HG02678 (cell line): ENCODE measurements around the gene NAP1L4.

Source experiments
- ATAC-seq: cut with Tn5 transposase; IDR thresholded peaks from one replicate; pipeline ENCODE4 v1.9.1; 2021; ENCODE audit warnings: mild to moderate bottlenecking, moderate library complexity; ENCODE audit not compliant: unreplicated experiment

NAP1L4 gene

DNA sequence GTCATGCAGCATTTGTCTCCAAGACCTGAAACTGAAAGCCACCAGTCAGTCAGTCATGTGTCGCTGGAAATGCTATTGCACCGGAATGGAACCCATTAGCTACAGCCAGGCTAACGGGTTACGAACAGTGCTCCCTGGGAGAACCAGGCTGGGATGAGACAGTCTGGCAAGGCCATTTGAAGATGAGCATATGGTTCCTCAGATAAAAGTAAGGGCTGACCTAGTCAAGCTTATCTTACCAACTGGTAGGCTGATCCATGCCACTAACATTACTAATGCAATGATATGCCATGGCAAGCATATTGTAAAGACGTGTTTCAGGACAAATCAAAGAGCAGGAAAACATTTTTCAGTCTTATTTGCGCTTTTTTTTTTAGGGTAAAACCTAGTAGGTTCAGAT is 28.4 kb downstream of the NAP1L4 start:
- ATAC-seq = no peak

DNA sequence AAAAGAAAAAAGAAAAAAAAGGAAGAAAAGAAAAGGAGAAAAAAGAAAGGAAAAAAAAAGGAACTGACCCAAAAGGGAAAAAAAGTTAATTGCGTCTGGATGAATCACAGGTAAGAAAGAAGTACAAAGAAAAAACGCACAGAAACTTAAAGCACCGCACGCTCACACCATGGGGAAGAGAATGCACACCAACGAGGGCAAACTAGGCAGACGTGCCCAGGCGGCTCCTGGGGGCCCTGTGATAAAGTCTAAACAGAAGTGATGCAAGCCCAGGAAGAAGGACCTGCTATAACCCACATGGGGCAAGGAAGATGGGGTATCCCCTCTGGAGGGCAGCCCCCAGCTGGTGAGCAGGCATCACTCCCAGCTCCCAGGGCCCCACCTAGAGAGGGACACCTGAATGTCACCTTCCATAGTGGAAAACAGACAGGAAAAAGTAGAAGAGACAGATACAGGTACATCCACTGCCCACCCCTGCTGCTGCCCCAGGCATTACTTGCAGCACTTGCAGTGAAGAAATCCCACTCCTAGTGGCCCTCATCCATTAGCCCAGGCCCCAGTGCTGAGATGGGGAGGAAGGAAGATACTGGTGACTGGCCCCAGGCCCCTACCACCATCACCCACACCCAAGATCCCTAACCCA is 28.9 kb downstream of the NAP1L4 start:
- ATAC-seq = no peak

DNA sequence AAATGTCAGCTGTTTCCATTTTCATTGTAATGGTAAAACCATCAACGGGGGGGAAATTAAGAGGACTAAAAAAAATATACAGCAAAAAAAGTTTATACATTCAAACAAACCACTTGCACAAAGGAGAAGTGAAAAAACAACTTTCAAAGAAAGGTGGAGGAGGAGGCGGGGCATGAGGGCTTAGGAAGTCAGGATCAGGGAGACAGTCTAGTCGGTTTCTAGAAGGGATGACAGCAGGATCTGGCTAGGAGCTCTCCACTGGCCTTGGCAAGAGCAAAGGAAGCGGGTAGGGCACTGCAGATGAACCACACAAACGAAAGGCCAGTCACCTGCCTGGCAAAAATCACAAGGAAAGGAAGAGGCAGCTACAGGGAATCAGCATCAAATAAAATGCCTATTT is 31.0 kb downstream of the NAP1L4 start:
- ATAC-seq = no peak

DNA sequence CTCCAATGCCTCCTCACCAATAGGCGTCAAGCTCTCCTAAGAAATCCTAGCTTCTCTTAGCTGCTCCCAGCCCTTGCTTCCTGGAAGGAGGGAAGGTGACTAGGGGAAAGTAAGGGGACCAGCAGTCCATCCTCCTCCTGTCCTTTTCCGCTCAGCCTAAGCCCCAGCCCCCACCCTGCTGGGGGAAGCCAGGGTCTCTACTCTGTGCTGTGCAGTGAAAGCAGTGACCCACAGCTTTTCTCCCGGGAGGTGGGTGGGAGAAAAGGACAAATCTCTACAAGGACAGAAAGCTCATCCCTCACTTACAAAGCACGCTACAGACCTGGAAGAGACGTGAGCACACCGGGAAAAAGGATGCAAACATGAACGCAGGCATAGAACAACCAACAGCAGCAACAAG is 32.0 kb downstream of the NAP1L4 start:
- ATAC-seq = no peak

DNA sequence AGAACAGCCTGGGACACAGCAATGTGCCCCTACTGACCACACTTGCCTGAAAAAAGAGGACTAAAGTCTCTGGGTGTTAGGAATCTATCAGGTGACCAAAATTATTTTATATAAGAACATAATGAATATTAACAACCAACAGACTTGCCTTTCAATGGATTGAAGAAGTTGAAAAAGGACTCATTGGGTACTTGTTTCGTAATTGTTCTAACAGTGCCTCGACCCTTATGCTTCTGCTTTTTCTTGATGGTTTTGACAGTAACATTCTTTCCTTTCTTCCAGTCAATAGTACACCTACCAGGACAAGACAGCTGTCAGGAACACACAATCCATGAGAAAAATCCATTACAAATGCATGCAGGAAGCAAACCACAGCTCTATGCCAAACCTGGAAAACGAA is 33.9 kb downstream of the NAP1L4 start:
- ATAC-seq = no peak

DNA sequence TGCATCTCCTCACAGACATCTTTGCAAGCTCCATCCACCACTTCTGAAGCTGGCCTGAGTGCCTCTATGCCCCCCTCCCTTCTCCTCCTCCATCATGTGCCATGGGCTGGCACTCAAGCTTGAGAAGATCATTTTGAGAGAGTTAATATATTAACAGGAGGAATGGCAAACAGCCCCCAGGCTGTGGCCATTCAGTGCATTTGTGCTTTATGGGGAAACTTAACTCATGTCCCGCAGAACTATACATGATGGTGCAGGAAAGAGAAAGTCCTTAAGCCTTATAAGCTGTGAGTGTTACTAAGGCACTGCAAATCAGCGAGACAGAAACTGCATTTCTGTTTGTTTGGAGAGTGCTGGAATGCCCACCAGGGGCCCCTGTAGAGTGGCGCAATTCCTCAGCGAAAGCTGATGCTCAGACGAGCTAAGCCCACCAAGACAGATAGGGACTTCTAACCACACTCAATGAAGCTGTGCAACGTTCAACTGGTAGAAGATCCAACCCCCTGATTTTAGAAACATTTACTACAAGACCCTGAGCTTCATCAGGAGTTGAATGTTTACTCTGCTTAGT is 36.1 kb downstream of the NAP1L4 start:
- no peak for ATAC-seq

DNA sequence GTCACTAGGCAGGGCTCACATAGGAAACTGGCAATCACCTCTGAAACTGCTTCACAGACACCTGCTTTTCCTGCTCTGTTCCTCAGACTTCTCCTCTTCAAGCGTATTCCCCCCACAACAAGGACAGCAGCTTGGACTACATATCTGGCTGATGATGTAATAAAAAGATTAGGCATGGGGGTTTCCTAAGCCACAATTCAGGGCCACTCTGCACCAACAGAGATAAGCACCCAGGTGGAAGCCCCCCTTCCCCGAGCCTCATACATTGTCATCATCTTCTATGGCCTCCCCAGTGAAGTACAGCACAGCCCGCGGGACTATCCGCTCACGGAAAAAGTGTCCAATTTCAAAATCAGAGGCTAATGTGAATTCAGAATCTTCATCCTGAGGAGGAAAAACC is 37.9 kb downstream of the NAP1L4 start:
- no peak for ATAC-seq

DNA sequence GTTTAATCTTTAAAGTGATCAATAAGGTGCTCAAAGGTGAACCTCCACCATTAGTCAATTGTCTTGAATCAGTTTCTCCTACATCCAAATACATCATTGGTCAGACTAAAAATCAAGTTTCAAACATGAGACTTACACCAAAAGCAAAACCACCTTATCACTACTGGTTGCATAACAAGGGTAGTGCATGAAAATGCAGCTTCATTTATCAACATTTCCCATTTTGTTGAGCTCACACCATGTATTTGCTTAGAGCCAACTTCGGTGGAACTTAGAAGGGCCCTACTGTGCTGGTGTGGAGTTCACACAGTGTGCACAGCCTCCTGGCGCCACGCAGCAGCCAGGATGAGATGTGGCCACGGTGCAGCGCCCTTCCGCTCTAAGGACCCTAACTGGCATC is 39.8 kb downstream of the NAP1L4 start:
- ATAC-seq = no peak

DNA sequence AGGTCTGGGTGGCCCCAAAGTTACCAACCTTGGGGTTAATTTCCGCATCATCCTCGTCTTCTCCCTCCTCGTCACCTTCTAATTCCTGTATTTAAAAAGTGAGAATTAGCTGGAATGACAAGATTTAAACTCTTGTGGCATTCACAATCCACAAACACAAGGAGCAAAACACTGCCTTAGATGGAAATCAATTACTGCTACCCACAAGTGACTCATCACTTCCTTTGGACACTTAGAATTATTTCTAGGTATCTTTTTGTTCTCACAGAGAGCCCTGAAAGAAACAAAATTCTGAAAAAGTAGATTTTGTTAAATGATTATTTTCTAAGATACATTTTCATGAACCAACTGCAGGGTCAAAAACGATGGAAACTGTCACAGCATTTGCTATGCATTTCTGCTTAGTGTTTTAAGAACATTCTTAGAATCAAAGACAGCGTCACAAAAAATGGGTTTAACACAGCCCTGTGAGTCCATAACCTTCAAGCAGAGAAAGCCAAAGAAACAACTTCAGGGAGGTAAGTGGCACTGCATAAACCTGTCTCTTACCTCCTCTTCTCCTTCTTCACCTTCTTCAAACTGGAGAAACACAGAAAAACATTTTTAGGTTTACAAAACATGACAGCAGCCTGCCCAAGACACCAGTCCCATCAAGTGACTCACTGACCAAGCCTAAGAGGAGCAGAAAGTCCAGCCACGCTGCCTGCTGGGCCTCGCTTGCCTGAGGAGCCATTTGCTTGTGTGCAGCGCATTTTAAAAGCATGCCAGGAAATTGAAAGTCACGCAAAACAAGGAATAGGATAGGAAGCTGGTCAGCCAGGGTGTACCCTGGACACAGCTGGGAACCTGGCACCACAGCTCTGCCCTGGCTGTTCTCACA is 40.7 kb downstream of the NAP1L4 start:
- ATAC-seq = no peak

DNA sequence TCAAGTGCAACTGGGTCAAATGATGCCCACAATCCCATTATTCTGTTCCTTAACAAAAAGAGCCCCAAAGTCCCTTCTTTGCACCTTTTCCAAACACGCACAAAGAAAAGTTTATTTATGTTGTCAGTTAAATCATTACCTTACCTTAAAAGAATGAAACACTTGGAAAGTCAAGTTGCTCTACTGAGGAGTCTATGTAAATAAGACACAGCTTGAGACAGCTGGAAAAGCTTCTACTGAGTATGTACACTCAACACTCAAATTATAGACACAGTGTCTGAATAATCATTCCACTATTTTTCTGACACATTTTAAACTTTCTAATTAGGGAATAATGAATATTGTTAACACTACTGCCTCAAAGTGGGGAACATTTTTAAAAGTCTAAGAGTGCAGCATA is 41.3 kb downstream of the NAP1L4 start:
- no peak for ATAC-seq

DNA sequence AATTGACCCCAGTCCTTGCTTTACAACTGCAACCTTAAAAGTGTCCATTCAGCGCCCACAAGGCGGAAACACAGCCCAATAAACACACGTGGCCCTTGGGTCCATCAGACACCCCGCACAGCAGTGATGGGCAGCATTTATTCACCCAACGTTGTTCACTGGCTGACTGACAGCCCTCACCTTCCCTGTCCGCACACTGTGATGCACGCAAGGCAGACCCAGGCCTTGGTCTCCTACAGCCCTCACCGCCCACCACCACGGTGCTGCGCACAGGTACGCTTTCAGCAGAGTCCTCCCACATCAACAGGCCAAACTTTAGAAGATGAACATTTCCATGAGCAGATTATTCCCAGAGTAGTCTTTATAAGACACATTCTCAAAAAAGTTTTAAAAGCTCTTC is 42.2 kb downstream of the NAP1L4 start:
- no peak for ATAC-seq

DNA sequence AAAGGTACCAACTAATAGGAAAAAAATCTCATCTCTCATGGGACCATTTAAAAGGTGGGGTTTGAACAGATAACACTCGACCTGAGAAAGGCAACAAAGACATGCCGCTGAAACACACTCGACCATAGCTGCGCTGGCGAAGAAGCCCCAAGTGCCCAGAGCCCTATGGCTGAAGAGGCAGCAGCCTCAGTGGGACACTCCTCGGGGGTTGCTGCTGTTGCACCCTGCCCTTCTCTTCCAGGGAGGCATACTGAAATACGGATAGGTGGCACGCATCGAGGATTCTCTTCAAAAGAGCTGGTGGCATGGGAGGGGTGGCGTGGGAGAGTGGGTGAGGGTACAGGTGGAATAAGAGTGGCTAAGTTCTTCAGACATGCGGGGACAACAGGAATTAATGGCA is 44.4 kb downstream of the NAP1L4 start:
- no peak for ATAC-seq

DNA sequence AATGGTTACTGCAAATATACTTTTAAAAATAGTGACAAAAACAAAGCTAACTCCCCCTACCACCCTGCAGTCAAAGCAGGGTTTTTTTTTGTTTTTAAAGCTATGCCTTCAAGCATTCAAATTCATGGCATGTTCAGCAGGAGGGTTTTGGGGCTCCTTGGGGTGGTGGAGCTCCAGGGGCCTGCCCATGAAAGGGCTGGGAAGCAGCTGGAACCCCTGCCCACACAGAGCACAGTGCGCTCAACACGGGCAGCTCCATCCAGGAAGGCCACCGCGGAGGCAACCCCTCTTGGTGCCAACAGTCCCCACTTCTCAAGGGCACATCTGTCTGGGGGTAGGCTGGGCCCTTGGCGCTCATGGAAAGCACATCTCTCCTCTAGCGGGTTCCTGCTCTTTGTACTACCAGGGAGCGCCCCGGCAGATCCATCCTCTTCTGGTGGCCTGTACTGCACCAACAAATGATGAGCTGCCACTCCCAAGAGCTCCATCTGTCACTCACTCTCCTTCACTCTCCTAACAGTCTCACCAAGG is 46.3 kb downstream of the NAP1L4 start:
- no peak for ATAC-seq

DNA sequence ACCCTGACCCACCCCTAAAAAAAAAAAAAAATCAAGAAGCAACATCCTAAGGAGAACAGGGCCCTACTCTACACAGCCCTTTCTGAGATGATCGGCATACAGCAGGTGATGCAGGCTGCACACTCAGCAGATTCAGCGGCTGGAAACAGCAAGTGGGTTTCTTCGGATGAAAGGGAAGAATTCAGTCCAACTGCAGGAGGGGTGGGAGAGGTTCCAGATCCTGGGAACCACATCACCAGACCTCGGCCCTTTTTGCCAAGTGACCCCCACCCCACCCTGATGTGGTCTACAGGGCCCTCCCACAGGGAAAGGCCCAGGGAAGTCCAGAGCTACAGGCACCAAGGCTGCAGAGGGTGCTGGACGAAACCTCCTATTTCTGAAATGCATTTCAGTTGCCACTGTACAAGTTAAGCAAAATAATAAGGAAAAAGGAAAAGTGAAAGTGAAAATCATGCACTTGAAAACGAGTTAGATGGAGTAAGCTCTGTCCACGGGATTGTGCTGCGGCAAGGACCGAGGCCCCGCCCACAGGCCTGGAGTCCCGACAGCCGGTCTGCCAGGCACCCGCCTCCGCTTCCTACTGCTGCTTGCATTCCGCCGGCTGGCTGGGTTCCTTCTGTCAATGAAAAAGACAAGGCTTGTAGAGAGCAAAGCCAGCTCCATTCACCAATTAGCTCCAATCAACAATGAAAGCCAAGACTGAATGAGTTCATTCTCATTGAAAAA is 46.9 kb downstream of the NAP1L4 start:
- ATAC-seq = no peak

DNA sequence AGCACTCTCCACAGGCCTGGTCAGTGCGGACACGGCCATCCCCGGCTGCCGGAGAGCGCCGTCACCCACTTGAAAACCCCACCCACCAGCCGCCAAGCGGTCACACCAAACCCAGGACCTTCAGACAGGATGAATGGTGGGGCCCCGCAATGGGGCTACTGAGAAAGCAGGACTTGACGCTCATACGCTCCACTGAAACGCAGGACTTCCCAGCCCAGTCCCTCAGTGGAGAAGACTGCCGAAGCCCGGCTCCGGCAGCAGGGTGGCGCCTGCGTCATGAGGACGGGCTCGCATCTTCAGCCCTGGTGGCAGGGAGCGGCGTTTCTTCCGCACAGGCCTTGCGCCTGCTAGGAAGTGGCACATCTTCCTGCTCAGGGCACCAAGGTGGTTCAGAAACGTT is 47.6 kb downstream of the NAP1L4 start:
- no peak for ATAC-seq

DNA sequence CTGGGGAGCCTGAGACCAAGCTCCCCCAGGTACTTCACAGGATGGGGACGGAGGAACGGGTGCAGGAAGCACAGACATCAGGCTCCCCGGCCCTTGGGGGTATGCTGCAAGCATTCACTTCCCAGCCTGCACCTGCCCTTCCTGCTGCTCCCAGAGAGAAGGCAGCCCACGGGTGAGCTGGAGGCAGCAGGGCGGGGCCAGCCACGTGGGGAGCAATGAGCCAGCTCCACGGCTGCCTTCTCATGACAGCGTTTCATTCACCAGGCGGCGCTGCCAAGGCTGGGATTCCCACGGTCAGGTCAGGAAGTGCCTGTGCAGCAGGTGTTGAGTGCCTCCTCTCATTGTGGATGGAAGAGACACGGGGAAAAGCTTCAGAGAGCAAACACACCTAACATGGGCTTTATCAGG is 48.4 kb downstream of the NAP1L4 start:
- ATAC-seq = no peak

DNA sequence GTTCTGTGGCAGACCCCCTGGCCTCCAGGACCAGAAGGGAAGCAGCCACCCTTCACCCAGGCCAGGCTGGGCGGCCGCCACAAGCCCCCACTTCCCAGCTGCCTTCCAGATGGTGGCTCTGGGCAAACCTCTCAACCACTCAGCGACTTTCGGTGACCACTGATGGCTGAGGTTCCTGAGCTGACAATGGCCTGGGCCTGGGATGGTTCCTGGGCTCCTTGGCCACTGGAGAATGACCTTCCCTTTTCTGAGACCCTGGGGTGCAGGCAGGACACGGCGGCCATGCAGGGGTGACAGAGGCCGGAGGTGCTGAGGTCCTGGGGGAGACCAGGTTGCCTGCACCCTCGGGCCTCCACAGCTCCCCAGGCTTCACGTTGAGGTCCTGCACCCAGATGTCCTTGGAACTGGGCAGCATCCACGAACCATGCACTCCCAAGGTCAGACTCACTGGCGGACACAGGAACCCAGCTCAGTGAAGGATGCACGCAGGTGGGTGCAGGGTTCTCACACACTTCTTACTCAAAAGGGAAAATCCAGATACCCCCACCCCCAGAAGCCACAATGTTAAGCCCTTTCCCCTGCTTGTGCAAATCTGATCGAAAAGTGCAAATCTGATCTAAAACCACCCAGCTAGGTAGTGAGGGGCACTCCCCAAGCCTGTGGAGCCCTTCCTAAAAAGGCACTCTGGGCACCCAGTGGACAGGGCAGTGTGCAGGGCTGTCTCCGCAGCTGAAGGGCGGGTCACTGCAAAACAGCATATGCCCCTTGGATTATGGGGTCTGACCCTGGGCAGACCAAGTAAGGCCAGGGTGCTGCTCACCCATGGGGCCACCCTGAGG is 49.0 kb downstream of the NAP1L4 start:
- no peak for ATAC-seq

DNA sequence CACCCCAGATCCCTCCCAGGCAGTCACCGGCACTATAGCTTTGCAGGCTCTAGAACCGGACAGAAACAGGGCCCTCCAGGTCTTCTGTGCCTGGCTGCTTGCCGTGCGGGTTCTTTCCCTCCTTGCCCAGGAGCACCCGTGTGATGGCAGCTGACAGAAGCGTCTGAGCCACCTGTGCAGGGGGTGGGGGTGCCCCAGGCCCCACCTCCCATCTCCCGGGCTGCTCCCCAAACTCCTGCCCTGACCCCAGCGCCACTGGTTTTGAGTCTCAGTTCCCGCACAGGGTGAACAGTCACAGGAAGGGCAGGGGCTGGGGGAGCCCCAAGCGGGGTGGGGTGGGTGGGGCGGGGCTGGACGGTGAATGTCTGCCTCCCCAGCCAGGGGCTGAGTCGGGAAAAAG is 49.7 kb downstream of the NAP1L4 start:
- no peak for ATAC-seq

DNA sequence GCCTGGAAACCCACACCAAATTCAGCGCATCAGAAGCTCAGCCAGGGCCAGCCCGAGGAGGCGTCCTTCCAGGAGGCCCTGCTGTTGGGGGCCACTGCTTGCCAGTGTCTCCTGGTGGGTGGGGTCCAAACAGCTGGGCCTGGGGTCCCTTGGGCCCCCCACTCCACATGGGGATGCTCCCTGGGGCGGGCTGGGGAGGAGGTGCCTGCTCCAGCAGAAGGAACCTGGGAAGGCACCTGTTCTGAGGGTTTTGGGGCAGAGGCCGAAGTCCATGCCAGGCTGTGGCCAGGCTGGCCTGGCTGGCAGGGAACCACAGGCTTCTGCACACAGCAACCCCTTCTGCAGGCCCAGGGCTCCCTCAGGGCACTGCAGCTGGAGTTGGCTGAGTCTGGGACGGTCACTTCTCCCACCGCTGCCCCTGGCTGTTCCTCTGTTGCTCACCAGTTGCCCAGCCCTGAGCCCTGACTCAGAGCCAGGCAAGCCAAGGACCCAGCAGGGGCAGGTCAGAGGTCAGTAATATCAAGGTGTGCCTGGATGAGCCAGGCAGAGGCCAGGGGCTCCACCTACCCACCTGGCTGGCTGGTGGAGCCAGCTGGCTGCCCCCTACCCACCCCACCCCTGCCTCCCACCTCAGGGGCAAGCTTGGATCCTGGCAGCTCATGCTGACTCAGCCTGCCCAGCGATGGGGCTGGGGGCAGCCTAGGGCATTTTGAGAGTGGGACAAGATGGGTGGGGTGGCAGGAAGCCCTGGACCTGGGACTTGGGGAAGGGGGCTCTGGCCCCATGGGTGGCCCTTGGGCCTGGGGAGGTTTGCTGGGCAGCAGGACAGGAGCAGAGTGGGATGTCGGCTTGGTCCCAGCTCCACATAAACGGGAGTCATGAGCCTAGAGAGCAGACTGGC is 51.0 kb downstream of the NAP1L4 start:
- ATAC-seq = no peak
